Measurements from ENCODE around the gene INPP5B.

DNA sequence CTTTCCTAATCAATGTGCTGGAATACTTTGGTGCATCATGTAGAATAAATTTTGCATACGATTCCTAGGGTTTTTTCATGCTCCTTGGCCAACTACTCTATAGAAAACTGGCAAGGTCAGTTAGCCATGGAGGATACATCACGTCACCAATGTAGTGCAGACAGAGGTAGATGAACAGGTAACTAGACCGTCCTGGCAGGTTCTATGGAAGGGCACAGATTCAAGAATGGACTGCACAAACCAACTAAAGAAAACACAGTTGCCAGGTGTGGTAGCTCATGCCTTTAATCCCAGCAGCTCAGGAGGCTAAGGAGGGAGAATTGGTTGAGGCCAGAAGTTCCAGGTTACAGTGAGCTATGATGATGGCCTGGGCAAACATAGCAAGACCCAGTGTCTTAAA is 97.4 kb downstream of the INPP5B start:
- TF ChIP-seq CTCF (conservative IDR thresholded peaks at IDR 0.05 in 1 of 2, IDR thresholded peaks at IDR 0.05 in 1 of 2; ENCODE audit: extremely low read depth in 1 of 2, insufficient read depth in 1 of 2, low read depth in 1 of 2, low read length in 2 of 2) (no peak), EZH2 (IDR thresholded peaks at IDR 0.05; ENCODE audit: borderline replicate concordance, low read length) (no peak)
